T-cell (primary cell): ENCODE data around the gene ATP2A2. TPM values are rescaled to one million over a fixed set of nuclear protein-coding genes. Genes with fewer than 3 reads are reported as not detected.

Source experiments
- ATAC-seq, 4 experiments: fragments of 200-7000 bp in 3 of 4; fragments of 150-1000 bp in 1 of 4; cut with Tn5 transposase; replicated peaks in 1 of 4; 1 replicate in 3 of 4; 2 replicates in 1 of 4; pipeline ENCODE4 v1.10.0; 2021; ENCODE audit warnings: moderate library complexity in 3 of 4, mild to moderate bottlenecking in 2 of 4, moderate number of reproducible peaks in 1 of 4
- CTCF ChIA-PET, 2 donors: fragments of 300-600 bp; sonication (Branson Sonifier 250); formaldehyde crosslinking; loops; one replicate each; lab custom pipeline; 2022; ENCODE audit warnings: antibody characterized with exemption in 2 of 2; lab: Charles Lee
- POLR2A ChIA-PET, 2 donors: fragments of 300-600 bp; sonication (Branson Sonifier 250); formaldehyde crosslinking; loops; one replicate each; lab custom pipeline; 2022; ENCODE audit warnings: antibody characterized with exemption in 2 of 2; lab: Charles Lee
- DNase-seq, 35 experiments: peaks; one replicate each; pipeline versions ENCODE4 v3.0.0 to v3.0.0-alpha.2; 2013 to 2023
- H3K27ac ChIP-seq: one replicate; pipeline ENCODE4 v1.5.1; 2013; ENCODE audit warnings: low read length
- H3K27me3 ChIP-seq, 2 experiments: replicated peaks in 1 of 2; 1 replicate in 1 of 2; 2 replicates in 1 of 2; pipeline versions ENCODE4 v1.6.1 to v1.7.0; 2013; ENCODE audit warnings: low read length in 1 of 2, mixed read lengths in 1 of 2; ENCODE audit not compliant: control insufficient read depth in 2 of 2, insufficient read depth in 2 of 2; ENCODE audit errors: extremely low read depth in 1 of 2
- H3K36me3 ChIP-seq, 2 donors: 1 replicate in 1 of 2; 2 replicates in 1 of 2; pipeline versions ENCODE4 v1.6.1 to v1.7.0; 2013; ENCODE audit warnings: low read length in 1 of 2; ENCODE audit not compliant: control insufficient read depth in 2 of 2, insufficient read depth in 1 of 2; ENCODE audit errors: extremely low read depth in 1 of 2
- H3K4me1 ChIP-seq, 2 experiments: 1 replicate in 1 of 2; 2 replicates in 1 of 2; pipeline versions ENCODE4 v1.6.1 to v1.7.0; 2013; ENCODE audit warnings: low read length in 2 of 2, mixed read lengths in 1 of 2; ENCODE audit not compliant: insufficient read depth in 2 of 2, control insufficient read depth in 1 of 2; ENCODE audit errors: extremely low read depth in 1 of 2
- H3K4me3 ChIP-seq, 2 donors: 1 replicate in 1 of 2; 2 replicates in 1 of 2; pipeline versions ENCODE4 v1.5.1 to v1.7.0; 2013; ENCODE audit warnings: mild to moderate bottlenecking in 2 of 2, low read length in 1 of 2, moderate library complexity in 1 of 2; ENCODE audit not compliant: control insufficient read depth in 1 of 2; ENCODE audit errors: extremely low read depth in 1 of 2
- H3K9me3 ChIP-seq: 2 replicates; pipeline ENCODE4 v1.7.0; 2013
- H3K27ac Mint-ChIP-seq, 2 donors: one replicate each; pipeline ENCODE4 v1.8.0; 2020 to 2021; ENCODE audit warnings: mild to moderate bottlenecking in 2 of 2, mixed read lengths in 2 of 2
- H3K27me3 Mint-ChIP-seq, 2 donors: one replicate each; pipeline ENCODE4 v1.8.0; 2021 to 2022; ENCODE audit warnings: mixed read lengths in 2 of 2
- H3K36me3 Mint-ChIP-seq: one replicate; pipeline ENCODE4 v1.8.0; 2021; ENCODE audit warnings: mixed read lengths
- H3K4me1 Mint-ChIP-seq, 3 donors: one replicate each; pipeline ENCODE4 v1.8.0; 2020 to 2022; ENCODE audit warnings: mixed read lengths in 3 of 3, mild to moderate bottlenecking in 1 of 3
- H3K4me3 Mint-ChIP-seq, 3 donors: one replicate each; pipeline ENCODE4 v1.8.0; 2020 to 2022; ENCODE audit warnings: mild to moderate bottlenecking in 3 of 3, mixed read lengths in 3 of 3, moderate library complexity in 3 of 3
- H3K9me3 Mint-ChIP-seq, 3 donors: one replicate each; pipeline ENCODE4 v1.8.0; 2020 to 2022; ENCODE audit warnings: mixed read lengths in 3 of 3
- WGBS: methylation state at CpG from one replicate; pipeline ENCODE4 v1.1.5; 2013; ENCODE audit warnings: missing lambda C conversion rate; ENCODE audit not compliant: insufficient coverage; 5-methylcytosine and 5-hydroxymethylcytosine counted together
- total RNA-seq, 35 experiments: library from RNA in 6 of 35; stranded (reverse) in 6 of 35; fragments of 120-200 nt in 1 of 35; gene quantifications; one replicate each; pipeline versions ENCODE4 v1.2.1 to v1.2.4 and lab custom pipeline; 2013 to 2026

Gene ATP2A2
- total RNA-seq, 5 donors from 2014 or later (not counting 1 experiment from before 2014, with no cell fraction given), result 82.0 to 88.2 (median 82.8) TPM

- Mint-ChIP-seq H3K9me3 (no peaks in the 10 kb centered on the region), H3K4me1 (peaks cover 4 to 7% (median 6%) of the 10 kb centered on the region in 3 donors), H3K36me3 (peaks cover 50% of the 10 kb centered on the region), H3K27me3 (no peaks in the 10 kb centered on the region), H3K4me3 (no peak overlapping the region), H3K27ac (peak overlapping the region in 1 of 2 donors; percentile 39)
- ATAC-seq (no peak), DNase-seq (no peak)
- Histone ChIP-seq H3K27me3 (no peaks in the 10 kb centered on the region), H3K9me3 (no peaks in the 10 kb centered on the region), H3K36me3 (peaks cover 7 to 79% of the 10 kb centered on the region in 2 donors), H3K4me1 (no peaks in the 10 kb centered on the region), H3K4me3 (no peak overlapping the region), H3K27ac (no peak overlapping the region)
- no CpG with 5 or more reads among the region's 3 CpGs for WGBS
- CTCF ChIA-PET, result interaction anchor here in 1 of 2 donors (1.5 kb wide), 1 partner anchor 101 kb away, joined by 6 read pairs; no protein-coding TSS in a partner anchor
- POLR2A ChIA-PET, result no interaction called here
These were observed 49.1 kb downstream of the ATP2A2 start for GRCh38 chr12:110330124-110330523.

- no peak for ATAC-seq
- ChIA-PET POLR2A (interaction anchor here in 1 of 2 donors (0.6 kb wide), 1 partner anchor 48 kb away, joined by 6 read pairs; no protein-coding TSS in a partner anchor), CTCF (interaction anchor here in 1 of 2 donors (1.5 kb wide), 1 partner anchor 101 kb away, joined by 6 read pairs; no protein-coding TSS in a partner anchor)
- no peak overlapping the region for H3K27ac ChIP-seq
- no peak overlapping the region for H3K4me3 Mint-ChIP-seq
- H3K36me3 Mint-ChIP-seq, result peaks cover 52% of the 10 kb centered on the region
- H3K27me3 ChIP-seq, result no peaks in the 10 kb centered on the region
- no peaks in the 10 kb centered on the region for H3K9me3 Mint-ChIP-seq
- peak overlapping the region in 1 of 2 donors; percentile 39 for H3K27ac Mint-ChIP-seq
- H3K4me1 Mint-ChIP-seq, result peaks cover 4 to 7% (median 6%) of the 10 kb centered on the region in 3 donors
- no peaks in the 10 kb centered on the region for H3K9me3 ChIP-seq
- no peaks in the 10 kb centered on the region for H3K4me1 ChIP-seq
- peaks cover 7 to 80% of the 10 kb centered on the region in 2 donors for H3K36me3 ChIP-seq
- no peak for DNase-seq
- no peak overlapping the region for H3K4me3 ChIP-seq
- no peaks in the 10 kb centered on the region for H3K27me3 Mint-ChIP-seq
These were observed 49.5 kb downstream of the ATP2A2 start for GRCh38 chr12:110330544-110330943.

- Histone ChIP-seq H3K27ac (no peak overlapping the region), H3K9me3 (no peaks in the 10 kb centered on the region), H3K4me1 (no peaks in the 10 kb centered on the region), H3K36me3 (peaks cover 0 to 82% of the 10 kb centered on the region in 2 donors), H3K4me3 (no peak overlapping the region), H3K27me3 (no peaks in the 10 kb centered on the region)
- ChIA-PET POLR2A (no interaction called here), CTCF (no interaction called here)
- DNase-seq (no peak), ATAC-seq (no peak)
- Mint-ChIP-seq H3K9me3 (no peaks in the 10 kb centered on the region), H3K27ac (no peak overlapping the region), H3K36me3 (peaks cover 55% of the 10 kb centered on the region), H3K4me1 (peaks cover 0 to 6% (median 4%) of the 10 kb centered on the region in 3 donors), H3K4me3 (no peak overlapping the region), H3K27me3 (no peaks in the 10 kb centered on the region)
These were observed 52.2 kb downstream of the ATP2A2 start for GRCh38 chr12:110333201-110333600.

- WGBS, result 100% methylated on average over 3 of the region's 4 CpGs
- Histone ChIP-seq H3K36me3 (peaks cover under 1 to 86% of the 10 kb centered on the region in 2 donors), H3K27me3 (no peaks in the 10 kb centered on the region), H3K9me3 (no peaks in the 10 kb centered on the region), H3K4me1 (no peaks in the 10 kb centered on the region), H3K4me3 (no peak overlapping the region), H3K27ac (no peak overlapping the region)
- no peaks in the 10 kb centered on the region for H3K9me3 Mint-ChIP-seq
- ChIA-PET CTCF (interaction anchor here in 1 of 2 donors (0.6 kb wide), 1 partner anchor 235 kb away, joined by 4 read pairs; no protein-coding TSS in a partner anchor), POLR2A (no interaction called here)
- no peaks in the 10 kb centered on the region for H3K4me1 Mint-ChIP-seq
- peaks cover 73% of the 10 kb centered on the region for H3K36me3 Mint-ChIP-seq
- no peak for ATAC-seq
- H3K27ac Mint-ChIP-seq, result no peak overlapping the region
- no peak for DNase-seq
- H3K27me3 Mint-ChIP-seq, result no peaks in the 10 kb centered on the region
- H3K4me3 Mint-ChIP-seq, result no peak overlapping the region
These were observed 54.5 kb downstream of the ATP2A2 start for GRCh38 chr12:110335481-110336045.

- no peak overlapping the region for H3K4me3 Mint-ChIP-seq
- no peaks in the 10 kb centered on the region for H3K27me3 Mint-ChIP-seq
- Histone ChIP-seq H3K27me3 (no peaks in the 10 kb centered on the region), H3K27ac (no peak overlapping the region), H3K4me3 (no peak overlapping the region), H3K9me3 (no peaks in the 10 kb centered on the region), H3K4me1 (no peaks in the 10 kb centered on the region), H3K36me3 (peaks cover 5 to 97% of the 10 kb centered on the region in 2 donors)
- CTCF ChIA-PET, result no interaction called here
- H3K9me3 Mint-ChIP-seq, result no peaks in the 10 kb centered on the region
- H3K4me1 Mint-ChIP-seq, result no peaks in the 10 kb centered on the region
- WGBS, result 92% methylated on average over 7 of the region's 11 CpGs
- ATAC-seq (no peak), DNase-seq (no peak)
- POLR2A ChIA-PET, result no interaction called here
- H3K36me3 Mint-ChIP-seq, result peaks cover 83% of the 10 kb centered on the region
- H3K27ac Mint-ChIP-seq, result peak overlapping the region in 1 of 2 donors; percentile 53
These were observed 57.1 kb downstream of the ATP2A2 start for GRCh38 chr12:110337912-110338710.

GRCh38 chr12:110338754-110339153 is 57.7 kb downstream of the ATP2A2 start:
- H3K9me3 ChIP-seq, result no peaks in the 10 kb centered on the region
- no peak overlapping the region for H3K4me3 ChIP-seq
- CTCF ChIA-PET, result no interaction called here
- H3K27ac ChIP-seq, result no peak overlapping the region
- 100% methylated on average over 1 of the region's 3 CpGs for WGBS
- no peaks in the 10 kb centered on the region for H3K27me3 ChIP-seq
- no peak overlapping the region for H3K4me3 Mint-ChIP-seq
- H3K36me3 ChIP-seq, result peaks cover 6 to 97% of the 10 kb centered on the region in 2 donors
- no peaks in the 10 kb centered on the region for H3K27me3 Mint-ChIP-seq
- no peaks in the 10 kb centered on the region for H3K4me1 ChIP-seq
- H3K36me3 Mint-ChIP-seq, result peaks cover 81% of the 10 kb centered on the region
- POLR2A ChIA-PET, result no interaction called here
- peak overlapping the region in 1 of 2 donors; percentile 60 for H3K27ac Mint-ChIP-seq
- DNase-seq, result no peak
- no peaks in the 10 kb centered on the region for H3K4me1 Mint-ChIP-seq
- ATAC-seq, result no peak
- H3K9me3 Mint-ChIP-seq, result no peaks in the 10 kb centered on the region
